ENCODE measurements around the gene RAX2. TPM values are rescaled to one million over a fixed set of nuclear protein-coding genes. Genes with fewer than 3 reads are reported as not detected.
"Not testable (repeated sequence)": the region's sequence is repeated elsewhere in the genome, so short reads cannot be mapped to it uniquely, and the experiment has no call there.

The RAX2 gene
- polyA plus RNA-seq, 1 experiment, result not detected

- POLR2A ChIA-PET, result no interaction called here
- no peak for TF ChIP-seq CTCF (IDR thresholded peaks at IDR 0.05; ENCODE audit: insufficient read depth, low read depth, low read length)
- CTCF ChIA-PET, result no interaction called here
- H3K36me3 ChIP-seq (ENCODE audit: control insufficient read depth, insufficient read depth, low read length), result peaks cover 7% of the 10 kb centered on the region
- DNase-seq (ENCODE audit: low read depth), result no peak
- no peaks in the 10 kb centered on the region for H3K27me3 ChIP-seq (ENCODE audit: control insufficient read depth, insufficient read depth, low read length)
- no peak overlapping the region for H3K4me3 ChIP-seq (ENCODE audit: low read depth, low read length)
Observed at GRCh38 chr19:3768748-3769099, 3.3 kb downstream of the RAX2 start.

GRCh38 chr19:3768015-3768747 is 3.8 kb downstream of the RAX2 start:
- POLR2A ChIA-PET, result no interaction called here
- no peak for TF ChIP-seq CTCF (IDR thresholded peaks at IDR 0.05; ENCODE audit: insufficient read depth, low read depth, low read length)
- H3K4me3 ChIP-seq (ENCODE audit: low read depth, low read length), result no peak overlapping the region
- no peak for DNase-seq (ENCODE audit: low read depth)
- H3K36me3 ChIP-seq (ENCODE audit: control insufficient read depth, insufficient read depth, low read length), result peaks cover 7% of the 10 kb centered on the region
- CTCF ChIA-PET, result no interaction called here
- no peaks in the 10 kb centered on the region for H3K27me3 ChIP-seq (ENCODE audit: control insufficient read depth, insufficient read depth, low read length)

GRCh38 chr19:3767050-3767449 is 5.0 kb downstream of the RAX2 start:
- peaks cover 7% of the 10 kb centered on the region for H3K36me3 ChIP-seq (ENCODE audit: control insufficient read depth, insufficient read depth, low read length)
- no peaks in the 10 kb centered on the region for H3K27me3 ChIP-seq (ENCODE audit: control insufficient read depth, insufficient read depth, low read length)
- no peak overlapping the region for H3K4me3 ChIP-seq (ENCODE audit: low read depth, low read length)
- ChIA-PET CTCF (no interaction called here), POLR2A (no interaction called here)
- DNase-seq (ENCODE audit: low read depth), result no peak
- TF ChIP-seq CTCF (IDR thresholded peaks at IDR 0.05; ENCODE audit: insufficient read depth, low read depth, low read length), result no peak

- no peak for TF ChIP-seq CTCF (IDR thresholded peaks at IDR 0.05; ENCODE audit: insufficient read depth, low read depth, low read length)
- CTCF ChIA-PET, result no interaction called here
- Histone ChIP-seq H3K4me3 (ENCODE audit: low read depth, low read length) (no peak overlapping the region), H3K36me3 (ENCODE audit: control insufficient read depth, insufficient read depth, low read length) (peaks cover 7% of the 10 kb centered on the region), H3K27me3 (ENCODE audit: control insufficient read depth, insufficient read depth, low read length) (no peaks in the 10 kb centered on the region)
- POLR2A ChIA-PET, result no interaction called here
- no peak for DNase-seq (ENCODE audit: low read depth)
Observed at GRCh38 chr19:3766520-3766919, 5.5 kb downstream of the RAX2 start.

GRCh38 chr19:3765757-3766156 is 6.3 kb downstream of the RAX2 start:
- H3K27me3 ChIP-seq (ENCODE audit: control insufficient read depth, insufficient read depth, low read length); DNase-seq (ENCODE audit: low read depth); H3K36me3 ChIP-seq (ENCODE audit: control insufficient read depth, insufficient read depth, low read length); H3K4me3 ChIP-seq (ENCODE audit: low read depth, low read length); POLR2A ChIA-PET; CTCF ChIA-PET: not testable (repeated sequence)

GRCh38 chr19:3765121-3765520 is 6.9 kb downstream of the RAX2 start:
- ChIA-PET POLR2A (no interaction called here), CTCF (no interaction called here)
- peaks cover 7% of the 10 kb centered on the region for H3K36me3 ChIP-seq (ENCODE audit: control insufficient read depth, insufficient read depth, low read length)
- no peak for TF ChIP-seq CTCF (IDR thresholded peaks at IDR 0.05; ENCODE audit: insufficient read depth, low read depth, low read length)
- DNase-seq (ENCODE audit: low read depth), result no peak
- H3K27me3 ChIP-seq (ENCODE audit: control insufficient read depth, insufficient read depth, low read length), result no peaks in the 10 kb centered on the region
- no peak overlapping the region for H3K4me3 ChIP-seq (ENCODE audit: low read depth, low read length)
